ENCODE results near the gene FAM43A. TPM values are rescaled to one million over a fixed set of nuclear protein-coding genes. Genes with fewer than 3 reads are reported as not detected.

FAM43A gene
- total and polyA plus RNA-seq, 2 of the 4 experiments (the other 2 are of a cell fraction) = 3.0 to 11.5 TPM

DNA sequence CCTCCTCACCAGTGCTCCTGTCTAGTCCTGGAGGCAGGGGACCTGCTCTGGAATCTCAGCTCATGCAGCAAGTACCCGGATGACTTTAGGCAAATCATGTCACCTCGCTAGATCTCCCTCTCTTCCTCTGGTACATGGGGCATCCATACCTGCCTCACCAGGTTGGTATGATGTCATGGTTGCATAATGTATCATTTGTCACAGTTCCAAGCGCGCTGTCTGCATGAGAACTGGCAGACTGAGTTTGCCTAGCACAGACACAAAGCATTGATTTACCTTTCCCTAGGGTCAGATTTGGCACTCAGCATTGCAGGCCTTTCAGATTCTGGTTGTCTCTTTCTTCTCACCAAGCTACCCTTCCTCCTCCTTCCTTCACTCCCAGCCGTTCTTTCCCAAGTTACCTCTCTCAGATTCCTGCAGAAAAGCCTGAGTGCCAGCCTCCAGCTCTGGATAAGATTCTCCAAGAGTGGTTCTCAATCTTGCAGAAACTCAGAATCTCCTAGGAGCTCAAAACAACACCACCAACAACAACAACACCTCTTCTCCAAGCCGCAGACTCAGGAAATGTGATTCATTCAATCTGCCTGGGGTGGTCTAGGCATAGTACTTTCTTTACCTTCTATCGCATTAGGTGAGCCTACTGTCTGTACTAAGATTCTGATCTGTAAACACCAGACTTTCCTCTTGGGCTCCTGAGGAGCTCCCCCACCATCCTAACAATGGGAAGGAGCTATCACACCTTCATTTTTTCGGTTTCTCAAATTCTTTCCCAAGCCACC lies 29.5 kb downstream of the FAM43A start:
- Histone ChIP-seq H3K4ac (ENCODE audit: low read depth, low read length) (no peak overlapping the region), H2BK15ac (ENCODE audit: low read depth, low read length) (no peak overlapping the region), H4K91ac (ENCODE audit: insufficient read depth, low read depth, low read length) (no peak overlapping the region), H3K9me1 (ENCODE audit: insufficient read depth, low read length) (no peaks in the 10 kb centered on the region), H4K5ac (ENCODE audit: low read depth, low read length) (no peak overlapping the region), H3K23ac (ENCODE audit: low read depth, low read length) (peak overlapping the region; percentile 43; the same call in 1 of the 2 replicates), H3K79me1 (ENCODE audit: low read depth in 1 of 2, low read length in 2 of 2) (no peaks in the 10 kb centered on the region), H3K9ac (ENCODE audit: low read depth, low read length) (no peak overlapping the region), H3K56ac (ENCODE audit: extremely low read depth, insufficient read depth, low read length) (no peak overlapping the region), H3K4me1 (ENCODE audit: control insufficient read depth, insufficient read depth, low read length) (no peaks in the 10 kb centered on the region), H2BK20ac (ENCODE audit: low read depth, low read length) (no peak overlapping the region), H3K27me3 (ENCODE audit: control insufficient read depth, insufficient read depth, low read length) (peaks cover 37% of the 10 kb centered on the region), H2BK120ac (ENCODE audit: low read depth, low read length) (no peak overlapping the region), H4K20me1 (ENCODE audit: insufficient read depth, low read length) (no peaks in the 10 kb centered on the region), H3K4me3 (ENCODE audit: insufficient read depth, low read depth, low read length) (no peak overlapping the region), H4K8ac (ENCODE audit: low read depth in 2 of 2, low read length in 2 of 2) (no peak overlapping the region), H2AK9ac (replicated peaks; ENCODE audit: low read depth, low read length, poor library complexity) (no peak overlapping the region), H3K36me3 (ENCODE audit: control insufficient read depth, insufficient read depth, low read length) (no peaks in the 10 kb centered on the region), H2AFZ (replicated peaks; ENCODE audit: low read length, poor library complexity) (no peak overlapping the region), H3K18ac (ENCODE audit: low read depth, low read length) (no peak overlapping the region), H3K27ac (ENCODE audit: insufficient read depth, low read length) (no peak overlapping the region), H3K14ac (replicated peaks; ENCODE audit: low read depth, low read length) (no peak overlapping the region), H2AK5ac (ENCODE audit: low read depth, low read length) (no peak overlapping the region), H3K9me3 (ENCODE audit: control insufficient read depth, insufficient read depth, low read length) (peaks cover 2% of the 10 kb centered on the region; the same call in 1 of the 2 replicates), H3K4me2 (ENCODE audit: low read depth, low read length) (no peak overlapping the region), H2BK5ac (ENCODE audit: low read depth, low read length, poor library complexity, severe bottlenecking) (no peak overlapping the region)
- intact Hi-C loops (cut with micrococcal nuclease) = no loop called here
- no CpG with 5 or more reads among the region's 8 CpGs for WGBS, 2 experiments (ENCODE audit: extremely low coverage in 2 of 2, insufficient read length in 1 of 2)
- TF ChIP-seq, protein P1, sequence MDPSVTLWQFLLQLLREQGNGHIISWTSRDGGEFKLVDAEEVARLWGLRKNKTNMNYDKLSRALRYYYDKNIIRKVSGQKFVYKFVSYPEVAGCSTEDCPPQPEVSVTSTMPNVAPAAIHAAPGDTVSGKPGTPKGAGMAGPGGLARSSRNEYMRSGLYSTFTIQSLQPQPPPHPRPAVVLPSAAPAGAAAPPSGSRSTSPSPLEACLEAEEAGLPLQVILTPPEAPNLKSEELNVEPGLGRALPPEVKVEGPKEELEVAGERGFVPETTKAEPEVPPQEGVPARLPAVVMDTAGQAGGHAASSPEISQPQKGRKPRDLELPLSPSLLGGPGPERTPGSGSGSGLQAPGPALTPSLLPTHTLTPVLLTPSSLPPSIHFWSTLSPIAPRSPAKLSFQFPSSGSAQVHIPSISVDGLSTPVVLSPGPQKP (IDR thresholded peaks at IDR 0.05; ENCODE audit: borderline replicate concordance, low read depth, low read length) = no peak
- TF ChIP-seq, protein P2, sequence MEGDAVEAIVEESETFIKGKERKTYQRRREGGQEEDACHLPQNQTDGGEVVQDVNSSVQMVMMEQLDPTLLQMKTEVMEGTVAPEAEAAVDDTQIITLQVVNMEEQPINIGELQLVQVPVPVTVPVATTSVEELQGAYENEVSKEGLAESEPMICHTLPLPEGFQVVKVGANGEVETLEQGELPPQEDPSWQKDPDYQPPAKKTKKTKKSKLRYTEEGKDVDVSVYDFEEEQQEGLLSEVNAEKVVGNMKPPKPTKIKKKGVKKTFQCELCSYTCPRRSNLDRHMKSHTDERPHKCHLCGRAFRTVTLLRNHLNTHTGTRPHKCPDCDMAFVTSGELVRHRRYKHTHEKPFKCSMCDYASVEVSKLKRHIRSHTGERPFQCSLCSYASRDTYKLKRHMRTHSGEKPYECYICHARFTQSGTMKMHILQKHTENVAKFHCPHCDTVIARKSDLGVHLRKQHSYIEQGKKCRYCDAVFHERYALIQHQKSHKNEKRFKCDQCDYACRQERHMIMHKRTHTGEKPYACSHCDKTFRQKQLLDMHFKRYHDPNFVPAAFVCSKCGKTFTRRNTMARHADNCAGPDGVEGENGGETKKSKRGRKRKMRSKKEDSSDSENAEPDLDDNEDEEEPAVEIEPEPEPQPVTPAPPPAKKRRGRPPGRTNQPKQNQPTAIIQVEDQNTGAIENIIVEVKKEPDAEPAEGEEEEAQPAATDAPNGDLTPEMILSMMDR (conservative IDR thresholded peaks at IDR 0.05; ENCODE audit: low read depth, low read length) = no peak
- TF ChIP-seq RCOR1 (IDR thresholded peaks at IDR 0.05; ENCODE audit: insufficient replicate concordance, low read length) = no peak
- TF ChIP-seq FOS (IDR thresholded peaks at IDR 0.05; ENCODE audit: low read depth, low read length) = no peak
- no peak for TF ChIP-seq POLR2A (IDR thresholded peaks at IDR 0.05; ENCODE audit: low read depth, low read length)
- no peak for TF ChIP-seq MAZ (IDR thresholded peaks at IDR 0.05; ENCODE audit: borderline replicate concordance, low read depth, low read length)
- no peak for TF ChIP-seq RAD21 (IDR thresholded peaks at IDR 0.05; ENCODE audit: low read length)
- TF ChIP-seq CEBPB (IDR thresholded peaks at IDR 0.05; ENCODE audit: low read depth, low read length) = no peak
- TF ChIP-seq MAFK (IDR thresholded peaks at IDR 0.05; ENCODE audit: low read depth, low read length) = no peak
- TF ChIP-seq SMC3 (IDR thresholded peaks at IDR 0.05; ENCODE audit: low read depth, low read length) = no peak
- TF ChIP-seq RFX5 (IDR thresholded peaks at IDR 0.05; ENCODE audit: low read depth, low read length) = no peak
- no peak for TF ChIP-seq MXI1 (IDR thresholded peaks at IDR 0.05; ENCODE audit: borderline replicate concordance, low read depth, low read length)
- TF ChIP-seq, protein P3, sequence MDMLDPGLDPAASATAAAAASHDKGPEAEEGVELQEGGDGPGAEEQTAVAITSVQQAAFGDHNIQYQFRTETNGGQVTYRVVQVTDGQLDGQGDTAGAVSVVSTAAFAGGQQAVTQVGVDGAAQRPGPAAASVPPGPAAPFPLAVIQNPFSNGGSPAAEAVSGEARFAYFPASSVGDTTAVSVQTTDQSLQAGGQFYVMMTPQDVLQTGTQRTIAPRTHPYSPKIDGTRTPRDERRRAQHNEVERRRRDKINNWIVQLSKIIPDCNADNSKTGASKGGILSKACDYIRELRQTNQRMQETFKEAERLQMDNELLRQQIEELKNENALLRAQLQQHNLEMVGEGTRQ (IDR thresholded peaks at IDR 0.05; ENCODE audit: low read depth, low read length) = no peak
- no peak for TF ChIP-seq CHD1 (IDR thresholded peaks at IDR 0.05; ENCODE audit: low read depth, low read length)
- no peak for TF ChIP-seq NFE2L2 (IDR thresholded peaks at IDR 0.05; ENCODE audit: low read depth, low read length)
- DNase-seq = no peak
- POLR2A ChIA-PET (ENCODE audit: unreplicated experiment) = no interaction called here
- CTCF ChIA-PET = interaction anchor here (1.0 kb wide), 1 partner anchor 12 kb away, joined by 4 read pairs; no protein-coding TSS in a partner anchor
- dilution Hi-C loops (cut with HindIII; ENCODE audit: low sequenced_read_pairs, unreplicated experiment) = no loop called here
- BruUV-seq (replicated peaks) = no TSS peak
- in situ Hi-C loops (cut with MboI; ENCODE audit: low sequenced_read_pairs) = no loop called here
- no peak for ATAC-seq (ENCODE audit: low read depth)

All from IMR-90 (cell line).